Stimulated activated CD4-positive, alpha-beta T cell treated with anti-CD3 and anti-CD28 coated beads, Interleukin-2, amount 100 ng/mL, for 4 hours (primary cell): ENCODE results near the gene MACF1.

Experiments used
- DNase-seq: peaks from one replicate; pipeline ENCODE4 v3.0.0-alpha.2; 2020; ENCODE audit warnings: low read depth

Gene MACF1

DNA sequence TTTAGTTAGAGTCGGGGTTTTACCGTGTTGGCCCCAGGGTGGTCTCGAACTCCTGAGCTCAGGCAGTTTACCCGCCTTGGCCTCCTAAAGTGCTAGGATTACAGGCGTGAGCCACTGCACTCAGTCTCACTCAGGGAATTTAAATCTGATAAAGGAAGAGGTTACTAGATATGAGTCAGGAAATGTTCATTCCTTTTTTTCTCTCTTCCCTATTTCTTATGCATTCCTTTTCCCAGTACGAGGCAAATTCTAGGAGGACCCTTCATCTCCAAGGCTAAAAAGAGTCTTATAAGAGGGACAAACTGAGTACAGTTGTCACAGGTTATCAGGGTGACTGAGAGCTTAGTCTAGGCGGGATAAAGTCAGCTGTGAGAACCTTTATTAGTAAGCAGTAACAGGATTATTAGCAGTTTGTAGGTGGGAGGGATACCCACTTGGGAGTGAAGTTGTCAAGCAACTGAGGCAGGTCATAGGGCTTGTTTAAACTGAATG lies 9.1 kb downstream of the MACF1 start:
- DNase-seq = no peak

DNA sequence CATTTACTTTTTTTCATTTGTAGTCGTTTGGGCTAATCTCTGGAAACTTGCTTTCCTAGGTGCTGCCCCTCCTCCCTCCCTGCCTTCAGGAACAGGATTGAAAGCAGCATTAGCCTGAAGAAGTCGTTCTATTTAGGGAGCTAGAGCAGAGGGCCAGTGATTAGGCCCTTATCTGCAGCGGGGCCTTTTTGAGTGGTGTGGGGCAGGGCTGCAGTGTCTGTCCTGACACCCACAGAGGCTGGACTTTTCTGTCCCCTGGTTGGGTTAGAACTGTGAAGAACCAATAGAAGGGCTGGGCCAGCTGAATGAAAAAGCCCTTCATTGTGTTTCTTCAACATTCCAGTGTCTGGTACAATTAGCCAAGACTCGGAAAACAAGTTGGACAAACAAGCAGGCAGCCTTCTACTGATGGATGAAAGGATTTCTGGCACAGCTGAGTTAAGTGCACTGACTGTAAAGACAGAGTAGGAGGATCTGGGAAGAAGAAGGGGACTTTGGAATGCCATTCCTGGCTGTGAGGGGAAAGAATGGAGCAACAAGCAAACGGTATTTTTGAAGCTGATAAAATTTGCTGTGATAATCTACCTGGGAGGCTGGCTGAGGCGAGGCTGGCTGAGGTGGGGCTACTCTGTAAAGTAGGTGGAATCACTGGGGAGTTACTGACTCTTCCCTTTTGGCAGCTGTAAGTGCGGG lies 9.7 kb downstream of the MACF1 start:
- DNase-seq = no peak

DNA sequence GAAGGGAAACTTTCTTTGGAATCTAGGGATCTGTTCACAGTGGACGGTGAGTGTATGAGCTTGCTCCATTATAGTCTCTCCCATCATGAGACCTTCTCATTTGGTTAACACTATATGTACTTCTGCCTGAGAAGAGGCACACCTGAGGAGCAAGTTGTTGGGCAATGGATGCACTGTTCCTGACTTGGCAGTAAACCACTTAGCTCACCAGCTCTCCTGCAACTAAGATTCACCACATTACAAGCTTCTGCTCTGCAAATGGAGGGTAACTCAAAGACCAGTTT lies 10.2 kb downstream of the MACF1 start:
- DNase-seq = no peak

DNA sequence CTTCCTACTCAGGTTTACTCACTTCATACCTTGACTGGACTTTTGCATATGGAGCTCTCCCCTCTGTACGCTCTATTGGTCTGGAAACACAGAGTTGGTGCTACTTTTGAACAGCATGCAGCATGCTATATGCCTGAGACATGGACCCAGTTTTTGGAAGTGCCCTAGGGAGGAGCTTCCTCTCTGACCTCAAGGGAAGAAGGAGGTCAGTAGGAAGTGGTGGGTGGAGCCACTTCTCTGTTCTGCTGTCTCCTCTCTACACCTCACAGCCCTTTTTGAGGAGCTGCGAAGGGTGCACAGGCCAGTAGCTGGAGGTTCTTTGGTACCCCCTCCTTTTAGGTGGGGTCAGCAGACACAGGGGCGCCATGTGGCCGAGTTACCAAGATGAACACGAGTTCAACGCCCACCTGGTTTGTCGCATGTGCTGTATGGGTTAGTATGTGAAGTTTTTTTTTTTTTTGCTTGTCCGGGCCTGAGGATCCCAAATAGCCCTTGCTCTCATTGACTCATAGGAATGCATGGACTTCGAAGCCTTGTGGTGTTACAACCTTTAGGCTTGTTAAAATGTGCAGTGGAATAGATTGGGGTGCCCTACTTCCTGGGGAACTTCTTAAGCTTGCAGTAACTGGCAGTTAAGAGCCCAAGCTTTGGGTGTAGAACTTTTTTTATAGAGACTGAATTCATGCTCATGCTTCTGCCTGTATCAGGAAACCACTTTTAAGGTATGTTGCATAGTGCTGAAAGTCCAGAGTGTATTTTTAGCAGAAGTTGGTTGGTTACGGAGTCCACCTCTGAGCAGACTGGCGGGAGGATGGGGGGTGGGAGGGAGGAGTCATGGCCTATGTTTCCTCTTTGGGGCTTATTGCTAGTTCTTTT lies 10.7 kb downstream of the MACF1 start:
- no peak for DNase-seq

DNA sequence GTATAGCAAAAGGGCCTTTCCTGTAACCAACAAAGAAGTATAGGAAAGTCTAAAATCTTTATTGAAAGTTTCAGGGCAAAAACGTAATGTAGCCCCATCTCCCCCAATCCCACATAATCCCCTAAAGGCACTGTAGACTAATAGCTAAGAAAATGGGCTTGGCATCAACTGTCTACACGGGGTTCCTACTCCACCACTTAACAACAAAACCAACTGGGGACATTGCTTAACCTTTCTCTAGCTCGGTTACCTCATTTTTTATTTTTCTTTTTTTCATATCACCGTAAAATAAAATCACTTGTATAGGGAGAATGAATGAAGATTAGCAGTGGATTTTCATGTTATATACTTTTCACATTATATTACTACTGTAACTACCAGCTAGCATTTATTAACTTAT lies 12.3 kb downstream of the MACF1 start:
- no peak for DNase-seq

DNA sequence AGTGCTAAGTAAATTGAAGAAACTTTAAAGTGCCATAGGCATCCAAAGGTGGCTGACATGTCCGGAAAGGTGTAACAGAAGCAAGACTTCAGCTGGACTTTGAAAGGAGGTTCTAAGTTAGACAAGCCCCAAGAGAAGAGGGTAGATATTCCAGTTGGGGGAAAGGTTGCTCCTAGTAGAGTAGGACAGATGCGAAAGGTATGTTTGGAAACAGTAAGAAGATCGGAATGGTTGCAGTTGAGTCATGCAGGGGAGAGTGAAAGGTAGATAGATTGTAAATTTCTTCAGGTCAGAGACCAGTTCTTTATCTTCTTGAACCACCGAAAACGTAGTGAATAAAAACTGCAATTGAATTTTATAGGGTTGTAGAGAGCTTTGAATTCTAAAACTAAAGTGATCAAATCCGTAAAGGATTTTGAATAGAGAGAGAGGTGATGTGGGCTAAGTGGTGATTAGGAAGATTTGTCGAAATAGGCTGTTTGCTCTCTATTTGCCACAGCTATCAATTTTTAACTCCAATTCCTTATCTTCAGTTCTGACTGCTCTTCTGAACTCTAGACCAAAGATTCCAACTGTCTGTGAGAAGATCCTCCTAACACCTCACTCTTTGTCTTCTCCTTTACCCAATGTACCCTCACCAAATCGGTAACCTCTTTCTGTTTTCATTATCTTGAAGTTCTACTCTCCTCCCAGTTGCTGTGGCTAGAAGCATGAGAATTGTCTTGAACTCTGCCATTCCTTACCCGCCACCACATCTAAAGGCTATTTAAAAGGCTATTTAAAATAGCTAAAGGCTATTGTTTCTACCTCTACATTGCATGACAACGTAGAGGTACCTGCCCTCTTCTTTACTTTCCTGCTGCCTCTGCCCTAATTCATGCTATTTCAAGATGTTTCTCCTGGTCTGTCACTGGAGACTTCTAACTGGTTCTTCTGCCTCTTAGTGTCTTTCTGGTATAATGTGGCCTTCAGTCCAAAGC lies 16.7 kb downstream of the MACF1 start:
- no peak for DNase-seq

DNA sequence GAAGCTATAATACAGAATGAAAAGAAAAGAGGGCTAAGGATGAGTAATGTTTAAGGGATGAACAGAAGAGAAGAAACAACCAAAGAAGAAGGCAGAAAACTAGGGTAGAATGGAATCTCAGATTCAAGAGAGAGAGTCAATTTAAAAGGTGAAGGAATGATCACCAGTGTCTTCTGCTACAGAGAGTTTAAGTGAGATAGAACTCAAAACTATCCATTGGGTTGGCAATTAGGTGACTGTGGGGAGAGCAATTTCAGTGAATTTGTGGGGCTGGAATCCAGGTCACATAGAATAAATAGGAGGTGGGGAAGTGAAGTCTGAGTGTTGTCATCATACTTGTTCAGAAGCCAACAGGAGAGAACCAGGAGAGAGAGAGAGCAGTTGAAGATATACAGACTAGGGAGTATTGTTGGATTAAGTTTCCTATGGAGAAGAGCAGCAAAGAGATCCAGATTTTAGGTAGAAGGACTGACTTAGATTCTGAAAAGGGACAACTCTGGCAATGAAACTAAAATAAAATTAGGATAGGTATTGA lies 19.9 kb downstream of the MACF1 start:
- no peak for DNase-seq

DNA sequence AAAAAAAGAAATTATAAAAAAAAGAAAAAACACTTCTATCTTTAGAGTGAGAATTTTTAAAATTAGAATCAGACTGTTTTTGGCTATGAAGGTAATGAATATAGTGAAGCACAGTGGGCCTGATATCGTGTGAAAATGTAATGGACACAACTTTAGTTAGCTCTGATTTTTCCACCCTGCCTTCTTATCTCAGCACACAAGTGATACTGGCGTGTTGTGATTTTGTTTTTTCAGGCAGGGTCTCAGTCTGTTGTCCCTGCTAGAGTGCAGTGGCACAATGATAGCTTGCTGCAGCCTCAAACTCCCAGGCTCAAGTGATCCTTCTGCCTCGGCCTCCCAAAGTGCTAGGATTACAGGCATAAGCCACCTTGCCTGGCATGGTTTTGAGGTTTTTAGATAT lies 22.3 kb downstream of the MACF1 start:
- no peak for DNase-seq

DNA sequence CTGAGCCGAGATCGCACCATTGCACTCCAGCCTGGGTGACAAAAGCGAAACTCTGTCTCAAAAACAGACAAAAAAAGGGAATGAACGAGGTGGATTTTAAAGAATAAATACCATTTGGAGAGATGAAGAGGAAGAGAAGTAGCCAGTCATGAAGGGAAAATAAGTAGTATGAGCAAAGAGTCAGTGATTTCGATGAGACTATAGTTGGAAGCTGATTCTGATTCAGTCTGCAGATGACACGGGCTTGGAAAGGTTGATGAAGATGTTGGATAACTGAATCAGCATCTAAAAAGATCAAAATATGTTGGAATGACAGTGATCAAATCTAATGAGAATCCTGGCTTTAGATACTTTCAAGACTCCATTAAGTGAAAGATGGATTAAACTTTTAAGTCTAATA lies 23.8 kb downstream of the MACF1 start:
- DNase-seq = no peak

DNA sequence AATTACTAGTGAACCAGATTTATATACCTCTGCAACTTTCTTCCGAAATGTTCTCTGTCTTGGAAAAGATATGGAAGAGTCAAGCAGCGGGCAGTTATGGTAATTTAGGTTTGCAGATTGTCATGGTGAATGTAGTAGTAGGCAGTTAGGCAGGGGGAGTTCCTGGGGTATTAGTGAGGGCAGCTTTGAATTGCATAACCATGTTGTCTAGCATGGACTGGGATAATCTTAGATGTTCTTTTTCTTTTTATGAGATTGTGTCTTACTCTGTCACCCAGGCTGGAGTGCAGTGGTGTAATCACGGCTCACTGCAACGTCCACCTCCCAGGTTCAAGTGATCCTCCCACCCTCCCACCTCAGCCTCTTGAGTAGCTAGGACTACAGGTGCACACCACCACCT lies 25.0 kb downstream of the MACF1 start:
- no peak for DNase-seq

DNA sequence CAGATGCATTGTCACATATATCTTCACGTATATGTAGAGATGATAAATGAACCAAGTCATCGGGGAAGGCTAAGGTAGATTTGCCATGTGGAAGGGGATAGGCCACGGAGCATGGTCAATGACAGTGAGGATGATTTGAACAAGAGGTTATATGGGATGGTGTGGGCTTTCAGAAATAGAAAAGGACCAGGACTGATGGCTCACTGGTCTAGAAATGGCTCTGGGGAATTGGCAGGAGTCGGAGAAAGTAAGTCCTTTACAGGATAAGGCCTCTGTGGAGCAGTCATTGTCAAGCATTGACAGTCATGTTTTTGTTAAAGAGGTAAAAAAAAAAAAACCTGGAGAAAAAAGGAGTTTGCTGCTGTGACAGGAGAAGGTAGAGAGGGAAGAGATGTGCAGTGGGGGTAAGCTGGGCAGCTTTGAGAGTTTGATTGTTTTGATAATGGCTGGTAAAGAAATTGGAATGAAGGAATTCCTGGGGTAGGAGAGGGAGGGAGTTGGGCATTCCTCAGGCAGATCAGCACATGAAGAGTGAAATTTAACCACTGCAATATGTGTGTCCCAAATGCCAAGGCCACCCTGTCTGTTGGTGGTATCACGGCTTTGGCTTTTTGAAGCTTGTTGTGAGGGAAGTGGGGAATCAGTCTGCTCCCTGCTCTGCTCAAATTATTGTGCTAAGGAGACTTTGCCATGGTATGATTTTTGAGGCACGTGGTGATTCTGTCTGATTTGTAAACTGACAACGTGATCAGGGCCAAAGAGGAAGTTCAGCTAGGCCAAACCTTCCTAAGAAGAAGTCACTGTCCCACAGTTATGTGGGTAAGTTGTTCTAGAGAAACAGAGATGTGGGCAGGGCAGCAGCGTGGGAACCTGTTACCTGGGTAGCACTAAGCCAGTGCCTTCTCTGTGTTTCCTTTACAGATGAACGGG lies 26.0 kb downstream of the MACF1 start:
- DNase-seq = peak; percentile 22

DNA sequence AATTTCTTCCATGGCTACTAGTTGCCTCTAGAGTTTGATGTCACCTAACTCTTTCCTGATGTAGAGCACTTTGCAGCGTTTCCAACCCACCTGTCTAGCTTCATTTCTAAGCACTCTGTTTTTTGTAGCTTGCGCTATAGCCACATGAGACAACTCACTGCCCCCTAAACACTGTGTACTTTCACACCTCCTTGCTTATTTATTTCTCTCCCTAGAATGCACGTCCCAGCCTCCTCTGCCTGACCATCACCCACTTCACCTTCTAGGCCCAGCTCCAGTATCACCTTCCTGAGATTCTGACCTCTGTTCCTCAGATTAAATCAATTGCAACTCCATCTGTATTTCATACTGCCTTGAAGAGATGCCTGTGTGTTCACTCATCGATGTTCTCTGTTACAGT lies 32.5 kb downstream of the MACF1 start:
- no peak for DNase-seq

DNA sequence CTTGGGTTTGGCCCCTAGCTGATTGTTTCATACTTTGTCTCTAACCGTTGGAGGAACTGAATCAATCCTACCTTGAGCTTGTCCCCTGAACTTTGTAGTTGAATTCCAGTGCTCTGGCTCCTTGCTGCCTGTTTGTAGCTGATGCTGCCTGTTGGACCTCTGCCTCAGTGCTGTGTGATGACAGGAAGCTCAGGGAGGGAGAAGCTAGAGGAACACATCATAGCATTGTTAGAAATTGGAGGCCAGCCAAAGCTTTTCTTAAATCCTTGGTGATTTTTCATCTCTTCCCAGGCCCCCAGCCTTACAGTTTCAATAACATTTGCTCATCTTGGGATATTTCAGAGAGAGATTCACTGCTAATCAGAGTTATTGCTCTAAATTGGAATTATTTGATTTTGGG lies 34.0 kb downstream of the MACF1 start:
- DNase-seq = no peak

DNA sequence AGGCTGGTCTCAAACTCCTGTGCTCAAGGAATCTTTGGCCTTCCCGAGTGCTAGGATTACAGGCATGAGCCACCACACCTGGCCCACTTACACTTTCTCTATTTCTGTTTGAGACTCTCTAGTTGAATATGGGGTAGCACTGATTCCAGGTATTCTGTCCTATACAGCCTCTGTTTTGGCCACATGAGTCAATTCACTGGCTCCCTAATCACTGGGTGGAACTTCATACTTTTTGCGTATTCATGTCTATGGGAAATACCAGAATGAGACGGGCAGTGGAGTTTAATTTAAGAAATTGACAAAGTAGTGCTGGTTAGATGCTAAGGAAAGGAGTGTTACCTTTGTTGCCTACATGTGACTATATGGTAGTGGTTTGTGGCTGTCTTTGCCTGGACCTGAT lies 35.5 kb downstream of the MACF1 start:
- no peak for DNase-seq

DNA sequence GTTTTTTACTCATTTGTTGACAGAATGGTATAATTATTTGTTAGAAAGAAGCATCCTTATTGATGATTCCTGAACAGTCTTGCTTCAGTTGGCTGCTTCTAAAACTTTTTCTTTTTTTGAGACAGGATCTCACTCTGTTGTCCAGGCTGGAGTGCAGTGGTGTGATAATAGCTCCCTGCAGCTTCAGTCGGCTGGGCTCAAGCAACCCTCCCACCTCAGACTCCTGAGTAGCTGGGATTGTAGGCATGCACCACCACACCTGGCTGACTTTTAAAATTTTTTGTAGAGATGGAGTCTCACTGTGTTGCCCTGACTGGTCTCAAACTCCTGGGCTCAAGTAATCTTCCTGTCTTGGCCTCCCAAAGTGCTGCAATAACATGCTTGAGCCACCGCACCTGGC lies 38.8 kb downstream of the MACF1 start:
- no peak for DNase-seq

DNA sequence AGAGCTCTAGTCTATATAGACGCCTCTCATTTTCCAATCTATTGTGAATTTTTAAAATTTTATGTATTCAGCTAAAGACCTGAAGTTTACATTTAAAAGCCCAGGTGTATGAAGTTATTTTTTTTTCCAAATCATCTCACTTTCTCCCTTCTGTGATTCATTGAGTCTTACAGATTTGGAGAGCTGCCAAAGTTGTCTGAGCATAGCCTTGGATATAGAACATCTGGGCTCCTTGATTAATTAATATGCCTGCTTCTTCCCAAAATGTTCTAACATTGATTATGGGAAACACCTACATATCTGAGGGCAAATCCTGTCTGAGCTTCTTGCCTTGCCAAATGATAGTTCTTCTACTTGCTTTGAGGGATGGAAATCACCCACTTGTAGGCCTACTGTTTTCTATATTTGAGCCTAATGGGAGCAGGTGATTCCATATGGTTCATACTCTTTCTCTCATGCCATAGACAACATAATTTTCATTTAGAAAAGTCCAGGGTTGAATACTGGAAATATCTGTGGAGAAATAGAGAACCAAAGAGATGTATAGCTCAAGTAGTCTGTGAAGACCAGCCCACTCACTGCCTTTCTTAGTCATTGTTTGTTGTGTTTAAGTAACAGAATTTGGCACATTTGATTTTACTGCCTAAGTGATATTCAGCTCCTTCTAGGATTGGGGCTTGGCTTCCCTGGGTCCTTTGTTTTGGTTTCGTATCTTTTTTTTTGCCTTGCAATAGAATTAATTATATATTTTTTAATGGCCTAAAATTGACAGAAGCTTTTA lies 46.2 kb downstream of the MACF1 start:
- no peak for DNase-seq

DNA sequence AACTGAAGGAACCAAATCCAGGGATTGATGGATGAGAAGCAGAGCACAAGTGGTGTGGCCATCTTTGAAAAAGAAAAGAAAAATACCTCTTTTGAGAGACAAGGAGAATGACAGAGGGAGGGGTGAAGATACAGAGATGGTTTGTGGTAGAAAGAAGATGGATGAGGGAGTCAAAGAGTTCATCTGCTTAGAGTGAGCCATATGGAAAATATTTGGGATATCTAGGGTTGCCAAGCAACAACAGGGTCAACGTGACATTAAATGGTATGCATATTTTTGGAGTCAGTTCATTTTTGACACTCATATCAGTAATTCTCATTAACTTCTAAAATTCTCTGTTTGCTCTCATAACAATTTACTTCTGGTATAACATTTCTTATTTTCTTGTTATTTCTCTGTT lies 50.7 kb downstream of the MACF1 start:
- DNase-seq = no peak

DNA sequence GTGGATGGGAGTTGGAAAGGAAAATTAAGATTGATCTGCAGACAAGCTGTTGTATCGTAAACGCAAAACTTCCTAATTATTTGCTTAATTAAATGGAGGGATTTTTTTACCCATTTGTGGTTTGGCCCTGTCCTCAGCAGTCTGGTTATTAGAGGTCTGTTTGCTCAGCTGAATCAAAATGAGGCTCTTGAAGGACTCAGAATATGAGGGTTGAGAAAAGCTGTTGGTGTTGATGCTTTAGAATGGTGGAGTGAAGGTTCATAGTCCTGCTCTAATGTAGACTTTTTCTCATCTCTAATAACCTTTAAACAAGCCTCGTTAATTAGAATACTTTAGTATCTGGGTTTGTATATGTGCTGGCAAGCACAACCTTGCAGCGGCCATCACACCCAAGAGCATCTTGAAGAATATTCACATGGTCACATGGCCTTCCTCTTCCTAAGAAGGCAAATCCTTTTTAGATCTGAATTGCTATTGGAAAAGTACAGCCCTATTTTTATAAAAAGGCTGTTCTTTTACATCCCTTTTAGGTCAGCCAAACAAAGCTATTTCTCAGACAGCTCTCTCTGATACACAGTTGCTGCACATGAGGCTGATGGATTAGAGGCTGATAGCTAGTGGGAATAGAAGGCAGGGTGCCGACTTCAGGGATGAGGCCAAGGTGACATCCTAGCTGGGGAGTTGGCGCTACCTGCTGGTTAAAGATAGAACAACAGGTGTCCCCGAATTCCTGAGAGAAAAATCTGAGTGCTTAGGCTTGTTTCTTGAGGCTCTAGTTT lies 53.8 kb downstream of the MACF1 start:
- DNase-seq = peak; percentile 52

DNA sequence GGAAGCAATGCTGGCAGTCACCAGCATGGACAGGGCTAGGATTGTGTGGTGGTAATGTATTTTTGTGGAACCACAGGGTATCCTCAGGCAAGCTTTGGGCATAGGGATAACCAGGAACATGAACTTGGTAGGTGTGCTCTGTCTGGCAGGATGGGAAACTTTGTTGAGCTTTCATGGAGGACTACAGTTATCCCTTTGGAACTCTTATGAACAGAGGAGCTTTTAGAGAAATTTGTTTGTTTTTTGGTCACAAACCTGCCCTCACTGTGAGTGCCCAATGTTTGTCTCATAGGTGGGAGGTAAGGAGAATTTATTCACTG lies 54.4 kb downstream of the MACF1 start:
- DNase-seq = no peak
